ENCODE measurements around the gene PRKCH.
"Not testable (repeated sequence)": the region's sequence is repeated elsewhere in the genome, so short reads cannot be mapped to it uniquely, and the experiment has no call there.

PRKCH gene

DNA sequence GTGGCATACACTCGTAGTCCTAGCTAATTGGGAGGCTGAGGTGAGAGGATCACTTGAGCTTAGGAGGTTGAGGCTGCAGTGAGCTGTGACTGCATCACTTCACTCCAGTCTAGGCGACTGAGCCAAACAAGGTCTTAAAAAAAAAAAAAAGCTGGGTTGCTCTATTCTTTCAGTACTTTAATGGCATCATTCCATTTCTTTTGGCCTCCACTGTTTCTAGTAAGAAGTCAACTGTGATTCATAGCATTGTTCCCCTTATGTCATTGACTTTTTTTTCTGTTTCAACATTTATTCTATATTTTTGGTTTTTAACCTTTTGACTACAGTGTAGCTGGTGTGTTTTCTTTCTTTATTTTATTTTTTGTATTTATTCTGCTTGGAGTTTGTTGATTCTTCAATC is 16.7 kb upstream of the PRKCH start:
- no peak for DNase-seq (ENCODE audit: low read depth in 2 of 2, low spot score in 1 of 2)

DNA sequence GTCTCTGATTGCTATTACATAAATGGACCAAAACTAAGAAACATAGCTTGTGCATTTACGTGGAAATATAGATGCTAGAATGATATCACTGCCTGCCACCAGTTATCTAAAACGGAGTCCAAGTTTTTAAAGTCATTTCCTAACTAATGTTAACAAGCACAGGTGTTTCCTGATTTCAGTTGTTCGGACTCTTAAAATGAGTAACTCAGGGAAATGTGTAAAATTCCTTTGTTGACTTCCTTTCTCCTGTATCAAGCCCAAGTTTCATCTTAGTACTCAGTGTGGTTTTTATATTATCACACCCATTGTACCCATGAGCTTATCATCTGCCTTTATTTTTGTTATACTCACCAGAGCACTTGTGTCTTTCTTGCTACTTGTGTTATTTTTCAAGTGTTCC is 13.2 kb upstream of the PRKCH start:
- DNase-seq (ENCODE audit: low read depth in 2 of 2, low spot score in 1 of 2), result no peak

- DNase-seq (ENCODE audit: low read depth in 2 of 2, low spot score in 1 of 2), result not testable (repeated sequence)
These were observed 12.7 kb upstream of the PRKCH start for GRCh38 chr14:61308701-61309100.

GRCh38 chr14:61315313-61315712 is 6.1 kb upstream of the PRKCH start:
- DNase-seq (ENCODE audit: low read depth in 2 of 2, low spot score in 1 of 2), result no peak

DNA sequence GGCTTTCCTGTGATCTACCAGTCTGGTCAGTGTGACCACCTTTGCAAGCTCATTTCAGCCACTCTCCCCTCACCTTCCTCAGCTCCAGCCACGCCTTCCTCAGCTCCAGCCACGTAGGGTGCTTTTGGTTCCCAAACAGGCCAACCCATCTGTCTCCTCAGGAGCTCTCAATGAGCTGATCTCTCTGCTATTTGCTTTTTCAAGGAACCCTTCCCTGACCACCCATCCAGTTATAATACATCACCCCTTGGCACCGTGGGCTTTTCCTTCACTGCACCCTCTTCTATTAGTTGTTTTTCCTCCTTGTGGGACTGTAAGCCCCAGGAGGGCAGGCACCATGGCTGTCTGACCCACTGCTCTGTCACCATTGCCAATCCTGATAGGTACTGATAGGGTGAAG is 2.3 kb upstream of the PRKCH start:
- DNase-seq (ENCODE audit: low read depth in 2 of 2, low spot score in 1 of 2), result no peak

- DNase-seq (ENCODE audit: low read depth in 2 of 2, low spot score in 1 of 2), result no peak
These were observed 1.7 kb upstream of the PRKCH start for GRCh38 chr14:61319706-61320105.

GRCh38 chr14:61320170-61320569 is 1.2 kb upstream of the PRKCH start:
- not testable (repeated sequence) for DNase-seq (ENCODE audit: low read depth in 2 of 2, low spot score in 1 of 2)

GRCh38 chr14:61320806-61321384 is 484 bp upstream of the PRKCH start:
- DNase-seq (ENCODE audit: low read depth in 2 of 2, low spot score in 1 of 2), result no peak

- DNase-seq (ENCODE audit: low read depth in 2 of 2, low spot score in 1 of 2), result no peak
These were observed 826 bp downstream of the PRKCH start for GRCh38 chr14:61322011-61322798.

- DNase-seq (ENCODE audit: low read depth in 2 of 2, low spot score in 1 of 2), result no peak
These were observed 1.5 kb downstream of the PRKCH start for GRCh38 chr14:61322799-61323290.

- DNase-seq (ENCODE audit: low read depth in 2 of 2, low spot score in 1 of 2), result no peak
These were observed 2.6 kb downstream of the PRKCH start for GRCh38 chr14:61323970-61324369.

DNA sequence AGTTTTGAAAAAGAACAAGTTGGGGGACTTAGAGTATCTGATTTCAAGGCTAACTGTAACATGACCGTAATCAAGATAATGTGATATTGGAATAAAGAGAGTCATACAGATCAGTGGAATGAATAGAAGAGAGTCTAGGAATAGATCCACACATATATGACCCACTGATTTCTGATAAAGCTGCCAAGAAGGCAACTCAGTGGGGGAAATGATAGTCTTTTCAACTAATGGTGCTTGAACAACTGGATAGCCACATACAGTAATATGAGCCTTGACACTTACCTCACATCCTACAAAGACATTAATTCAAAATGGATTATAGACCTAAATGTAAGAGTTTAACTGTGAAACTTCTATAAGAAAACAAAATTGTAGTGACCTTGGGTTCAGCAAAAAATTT is 3.8 kb downstream of the PRKCH start:
- DNase-seq (ENCODE audit: low read depth in 2 of 2, low spot score in 1 of 2), result no peak

DNA sequence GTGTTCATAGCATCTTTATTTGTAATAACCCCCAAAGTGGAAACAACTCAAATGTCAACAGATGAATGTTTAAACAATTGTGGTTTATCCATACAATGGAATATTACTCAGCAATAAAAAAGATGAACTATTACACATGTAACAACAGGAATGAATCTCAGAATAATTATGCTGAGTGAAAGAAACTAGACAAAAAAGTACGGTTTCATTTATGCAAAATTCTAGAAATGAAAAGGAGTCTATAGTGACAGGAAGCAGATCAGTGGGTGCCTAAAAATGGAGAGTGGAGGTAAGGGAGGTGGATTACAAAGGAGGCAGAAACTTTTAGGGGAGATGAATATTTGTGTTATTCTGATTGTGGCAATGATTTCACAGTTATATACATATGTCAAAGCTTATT is 4.8 kb downstream of the PRKCH start:
- DNase-seq (ENCODE audit: low read depth in 2 of 2, low spot score in 1 of 2), result no peak

DNA sequence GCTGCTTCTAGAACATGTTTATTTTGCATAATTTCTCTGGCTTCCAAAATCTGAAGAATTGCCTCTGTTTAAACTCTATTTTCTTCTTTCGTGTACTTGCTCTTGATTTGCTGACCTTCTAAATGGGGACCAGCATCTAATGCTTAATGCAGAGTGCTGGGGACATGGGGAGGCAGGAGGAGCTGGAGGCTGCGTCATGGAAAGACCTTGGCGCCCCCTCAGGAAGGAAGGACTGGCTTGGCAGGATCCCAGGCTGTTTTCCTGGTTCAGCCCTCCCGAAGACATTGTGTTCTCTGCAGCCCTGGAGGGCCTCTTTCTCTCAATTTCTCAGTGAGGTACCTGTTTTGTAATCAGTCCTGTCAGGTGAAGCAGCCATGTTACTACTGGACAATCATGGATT is 5.5 kb downstream of the PRKCH start:
- DNase-seq (ENCODE audit: low read depth in 2 of 2, low spot score in 1 of 2), result no peak

- DNase-seq (ENCODE audit: low read depth in 2 of 2, low spot score in 1 of 2), result no peak
These were observed 7.4 kb downstream of the PRKCH start for GRCh38 chr14:61328626-61329262.

GRCh38 chr14:61329478-61330051 is 8.2 kb downstream of the PRKCH start:
- no peak for DNase-seq (ENCODE audit: low read depth in 2 of 2, low spot score in 1 of 2)

- no peak for DNase-seq (ENCODE audit: low read depth in 2 of 2, low spot score in 1 of 2)
These were observed 9.1 kb downstream of the PRKCH start for GRCh38 chr14:61330511-61330910.

GRCh38 chr14:61331992-61332657 is 10.7 kb downstream of the PRKCH start:
- DNase-seq (ENCODE audit: low read depth in 2 of 2, low spot score in 1 of 2), result no peak

- DNase-seq (ENCODE audit: low read depth in 2 of 2, low spot score in 1 of 2), result no peak
These were observed 11.3 kb downstream of the PRKCH start for GRCh38 chr14:61332658-61333029.

GRCh38 chr14:61333087-61333486 is 11.7 kb downstream of the PRKCH start:
- no peak for DNase-seq (ENCODE audit: low read depth in 2 of 2, low spot score in 1 of 2)

DNA sequence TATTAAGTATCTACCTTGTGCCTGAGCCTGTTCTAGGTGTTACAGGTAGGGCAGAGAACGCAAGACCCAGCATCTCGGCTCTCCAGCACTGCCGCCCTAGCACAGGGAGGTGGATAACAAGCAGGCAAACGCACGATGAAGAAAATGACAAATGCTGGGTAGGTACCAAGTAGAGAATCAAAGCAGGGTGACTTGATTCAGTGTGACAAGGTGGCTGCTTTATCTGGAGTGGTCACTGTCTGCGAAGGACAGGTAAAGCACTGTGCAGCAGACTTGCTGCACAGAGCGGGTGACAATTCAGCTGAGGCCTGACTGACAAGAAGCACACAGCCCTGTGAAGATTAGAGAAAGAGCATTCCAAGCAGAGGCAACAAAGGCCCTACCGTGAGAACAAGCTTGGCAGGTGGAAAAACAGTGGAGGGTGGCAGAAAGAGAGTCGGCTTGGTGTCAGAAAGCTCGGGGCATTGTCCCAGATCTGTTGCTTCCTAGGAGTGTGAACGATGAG is 12.9 kb downstream of the PRKCH start:
- no peak for DNase-seq (ENCODE audit: low read depth in 2 of 2, low spot score in 1 of 2)
